ENCODE data around the gene CYP2U1. TPM values are rescaled to one million over a fixed set of nuclear protein-coding genes. Genes with fewer than 3 reads are reported as not detected.

CYP2U1 gene
- total and polyA plus RNA-seq, 2 of the 4 experiments (the other 2 are of a cell fraction), result 6.1 to 11.1 TPM

DNA sequence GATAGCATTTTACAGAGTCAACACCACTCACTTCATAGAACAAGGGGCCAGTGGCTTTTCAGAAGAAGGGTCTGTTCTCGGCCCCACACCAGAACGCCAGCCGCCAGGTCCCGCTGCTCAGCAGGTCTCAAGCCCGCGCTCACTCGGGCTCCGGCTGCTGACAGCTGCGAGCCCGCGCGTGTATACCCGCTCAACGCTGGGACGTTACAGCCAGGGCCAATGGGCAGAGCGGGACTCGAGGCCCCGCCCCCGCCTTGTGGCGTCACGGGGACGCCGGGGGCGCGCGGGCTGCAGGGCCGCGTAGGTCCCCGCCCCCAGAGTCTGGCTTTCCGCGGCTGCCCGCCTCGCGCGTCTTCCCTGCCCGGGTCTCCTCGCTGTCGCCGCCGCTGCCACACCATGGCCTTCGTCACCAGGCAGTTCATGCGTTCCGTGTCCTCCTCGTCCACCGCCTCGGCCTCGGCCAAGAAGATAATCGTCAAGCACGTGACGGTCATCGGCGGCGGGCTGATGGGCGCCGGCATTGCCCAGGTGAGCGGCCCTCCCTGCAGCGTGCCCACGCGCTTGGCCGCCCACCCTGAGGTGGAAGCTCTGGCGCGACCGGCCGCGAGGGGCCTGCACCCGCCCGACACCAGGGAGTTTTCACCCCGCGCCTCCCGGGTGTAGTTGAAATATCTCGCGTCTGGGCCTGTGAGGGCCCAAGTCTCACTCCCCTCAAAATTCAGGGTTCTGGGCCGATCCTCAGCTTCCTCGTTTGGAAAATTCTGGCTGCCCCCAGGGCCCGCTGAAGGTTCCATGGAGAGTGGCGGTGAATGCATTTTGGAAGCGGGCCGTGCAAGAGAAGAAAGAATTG lies 58.4 kb downstream of the CYP2U1 start, which contains the start of gene HADH:
Gene HADH (plus strand): TSS at position 353 of the 850 bp plus-strand sequence. CDS start 44 bp downstream, at position 397.
- Histone ChIP-seq H3K9me3 (ENCODE audit: control insufficient read depth, insufficient read depth, low read length) (no peaks in the 10 kb centered on the region), H3K18ac (ENCODE audit: low read depth, low read length) (peak within 1 kb of the TSS; percentile 55; the same call in 1 of the 2 replicates), H3K4me1 (ENCODE audit: control insufficient read depth, insufficient read depth, low read length) (no peaks in the 10 kb centered on the region), H4K91ac (ENCODE audit: insufficient read depth, low read depth, low read length) (peak within 1 kb of the TSS; percentile 78; the same call in 1 of the 2 replicates), H2BK15ac (ENCODE audit: low read depth, low read length) (no peak within 1 kb of the TSS), H3K9ac (ENCODE audit: low read depth, low read length) (peak within 1 kb of the TSS; percentile 93), H3K9me1 (ENCODE audit: insufficient read depth, low read length) (no peaks in the 10 kb centered on the region), H3K14ac (replicated peaks; ENCODE audit: low read depth, low read length) (peak within 1 kb of the TSS; percentile 86), H4K8ac (ENCODE audit: low read depth in 2 of 2, low read length in 2 of 2) (peak within 1 kb of the TSS; percentile 79 to 81; a peak in 2 of 4 replicates), H3K56ac (ENCODE audit: extremely low read depth, insufficient read depth, low read length) (peak within 1 kb of the TSS; percentile 37; the same call in 1 of the 2 replicates), H3K4me3 (ENCODE audit: insufficient read depth, low read depth, low read length) (peak within 1 kb of the TSS; percentile 84), H3K23ac (ENCODE audit: low read depth, low read length) (peak within 1 kb of the TSS; percentile 89), H4K20me1 (ENCODE audit: insufficient read depth, low read length) (no peaks in the 10 kb centered on the region), H3K27me3 (ENCODE audit: control insufficient read depth, insufficient read depth, low read length) (no peaks in the 10 kb centered on the region; the same call in 1 of the 2 replicates), H3K36me3 (ENCODE audit: control insufficient read depth, insufficient read depth, low read length) (no peaks in the 10 kb centered on the region), H2BK20ac (ENCODE audit: low read depth, low read length) (no peak within 1 kb of the TSS), H3K4ac (ENCODE audit: low read depth, low read length) (peak within 1 kb of the TSS; percentile 94), H2AFZ (replicated peaks; ENCODE audit: low read length, poor library complexity) (peak within 1 kb of the TSS; percentile 99), H4K5ac (ENCODE audit: low read depth, low read length) (peak within 1 kb of the TSS; percentile 35), H2BK120ac (ENCODE audit: low read depth, low read length) (peak within 1 kb of the TSS; percentile 64; the same call in 1 of the 2 replicates), H2AK9ac (replicated peaks; ENCODE audit: low read depth, low read length, poor library complexity) (peak within 1 kb of the TSS; percentile 80), H2AK5ac (ENCODE audit: low read depth, low read length) (no peak within 1 kb of the TSS), H3K27ac (ENCODE audit: insufficient read depth, low read length) (peak within 1 kb of the TSS; percentile 84), H3K79me1 (ENCODE audit: low read depth in 1 of 2, low read length in 2 of 2) (peaks cover 5 to 11% of the 10 kb centered on the region in 2 experiments; a peak in 2 of 4 replicates), H3K4me2 (ENCODE audit: low read depth, low read length) (peak within 1 kb of the TSS; percentile 99), H2BK5ac (ENCODE audit: low read depth, low read length, poor library complexity, severe bottlenecking) (peak within 1 kb of the TSS; percentile 66)
- WGBS, 2 experiments (ENCODE audit: extremely low coverage in 2 of 2, insufficient read length in 1 of 2), result 0% methylated on average over 33 of the region's 78 CpGs; no CpG with 5 or more reads in 1 of the 2 experiments
- peak; percentile 100 for ATAC-seq (ENCODE audit: low read depth)
- ChIA-PET POLR2A (ENCODE audit: unreplicated experiment) (no interaction called here), CTCF (interaction anchor here (0.5 to 0.7 kb wide), 2 partner anchors 568 to 1193 kb away, joined by 3 to 4 read pairs; no protein-coding TSS in a partner anchor)
- in situ Hi-C loops (cut with MboI; ENCODE audit: low sequenced_read_pairs), result no loop called here
- TF ChIP-seq BHLHE40 (IDR thresholded peaks at IDR 0.05; ENCODE audit: low read depth, low read length) (peak; percentile 13; the same call in 1 of the 2 replicates), FOS (IDR thresholded peaks at IDR 0.05; ENCODE audit: low read depth, low read length) (no peak), CEBPB (IDR thresholded peaks at IDR 0.05; ENCODE audit: low read depth, low read length) (no peak), RFX5 (IDR thresholded peaks at IDR 0.05; ENCODE audit: low read depth, low read length) (no peak), POLR2A (IDR thresholded peaks at IDR 0.05; ENCODE audit: low read depth, low read length) (peak; percentile 32; the same call in 1 of the 2 replicates), NFE2L2 (IDR thresholded peaks at IDR 0.05; ENCODE audit: low read depth, low read length) (no peak), MAZ (IDR thresholded peaks at IDR 0.05; ENCODE audit: borderline replicate concordance, low read depth, low read length) (no peak; the same call in 1 of the 2 replicates), MXI1 (IDR thresholded peaks at IDR 0.05; ENCODE audit: borderline replicate concordance, low read depth, low read length) (peak; percentile 89), RCOR1 (IDR thresholded peaks at IDR 0.05; ENCODE audit: insufficient replicate concordance, low read length) (no peak), MAFK (IDR thresholded peaks at IDR 0.05; ENCODE audit: low read depth, low read length) (no peak), CHD1 (IDR thresholded peaks at IDR 0.05; ENCODE audit: low read depth, low read length) (no peak)
- TF ChIP-seq, protein P1, sequence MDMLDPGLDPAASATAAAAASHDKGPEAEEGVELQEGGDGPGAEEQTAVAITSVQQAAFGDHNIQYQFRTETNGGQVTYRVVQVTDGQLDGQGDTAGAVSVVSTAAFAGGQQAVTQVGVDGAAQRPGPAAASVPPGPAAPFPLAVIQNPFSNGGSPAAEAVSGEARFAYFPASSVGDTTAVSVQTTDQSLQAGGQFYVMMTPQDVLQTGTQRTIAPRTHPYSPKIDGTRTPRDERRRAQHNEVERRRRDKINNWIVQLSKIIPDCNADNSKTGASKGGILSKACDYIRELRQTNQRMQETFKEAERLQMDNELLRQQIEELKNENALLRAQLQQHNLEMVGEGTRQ (IDR thresholded peaks at IDR 0.05; ENCODE audit: low read depth, low read length), result peak; percentile 60
- TF ChIP-seq, protein P2, sequence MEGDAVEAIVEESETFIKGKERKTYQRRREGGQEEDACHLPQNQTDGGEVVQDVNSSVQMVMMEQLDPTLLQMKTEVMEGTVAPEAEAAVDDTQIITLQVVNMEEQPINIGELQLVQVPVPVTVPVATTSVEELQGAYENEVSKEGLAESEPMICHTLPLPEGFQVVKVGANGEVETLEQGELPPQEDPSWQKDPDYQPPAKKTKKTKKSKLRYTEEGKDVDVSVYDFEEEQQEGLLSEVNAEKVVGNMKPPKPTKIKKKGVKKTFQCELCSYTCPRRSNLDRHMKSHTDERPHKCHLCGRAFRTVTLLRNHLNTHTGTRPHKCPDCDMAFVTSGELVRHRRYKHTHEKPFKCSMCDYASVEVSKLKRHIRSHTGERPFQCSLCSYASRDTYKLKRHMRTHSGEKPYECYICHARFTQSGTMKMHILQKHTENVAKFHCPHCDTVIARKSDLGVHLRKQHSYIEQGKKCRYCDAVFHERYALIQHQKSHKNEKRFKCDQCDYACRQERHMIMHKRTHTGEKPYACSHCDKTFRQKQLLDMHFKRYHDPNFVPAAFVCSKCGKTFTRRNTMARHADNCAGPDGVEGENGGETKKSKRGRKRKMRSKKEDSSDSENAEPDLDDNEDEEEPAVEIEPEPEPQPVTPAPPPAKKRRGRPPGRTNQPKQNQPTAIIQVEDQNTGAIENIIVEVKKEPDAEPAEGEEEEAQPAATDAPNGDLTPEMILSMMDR (conservative IDR thresholded peaks at IDR 0.05; ENCODE audit: low read depth, low read length), result no peak
- BruUV-seq (replicated peaks), result no TSS peak
- intact Hi-C loops (cut with micrococcal nuclease), result loop anchor here (5.0 to 10.0 kb wide), 2 partner anchors 57 to 235 kb away; partner anchors contain the start of gene CYP2U1
- dilution Hi-C loops (cut with HindIII; ENCODE audit: low sequenced_read_pairs, unreplicated experiment), result no loop called here
- DNase-seq, result peak; percentile 88
